Forelimb muscle (tissue), 1 donor: ENCODE results near the gene MACIR. TPM values are rescaled to one million over a fixed set of nuclear protein-coding genes. Genes with fewer than 3 reads are reported as not detected.

ENCODE experiments used
- DNase-seq: peaks from one replicate; pipeline ENCODE4 v3.0.0-alpha.2; 2013; ENCODE audit warnings: low read depth
- polyA plus RNA-seq: library from polyadenylated mRNA; unstranded; fragments of 120-200 nt; gene quantifications from one replicate; pipeline ENCODE4 v1.2.1, GENCODE V29; 2013; ENCODE audit not compliant: insufficient read length

The MACIR gene
- polyA plus RNA-seq, 1 donor, result 13.3 TPM

GRCh38 chr5:103291606-103292005, 33.0 kb downstream of the MACIR start:
- DNase-seq, result no peak

- DNase-seq, result no peak
Observed at GRCh38 chr5:103293099-103293498, 34.5 kb downstream of the MACIR start.

GRCh38 chr5:103293719-103294118, 35.2 kb downstream of the MACIR start:
- no peak for DNase-seq

DNA sequence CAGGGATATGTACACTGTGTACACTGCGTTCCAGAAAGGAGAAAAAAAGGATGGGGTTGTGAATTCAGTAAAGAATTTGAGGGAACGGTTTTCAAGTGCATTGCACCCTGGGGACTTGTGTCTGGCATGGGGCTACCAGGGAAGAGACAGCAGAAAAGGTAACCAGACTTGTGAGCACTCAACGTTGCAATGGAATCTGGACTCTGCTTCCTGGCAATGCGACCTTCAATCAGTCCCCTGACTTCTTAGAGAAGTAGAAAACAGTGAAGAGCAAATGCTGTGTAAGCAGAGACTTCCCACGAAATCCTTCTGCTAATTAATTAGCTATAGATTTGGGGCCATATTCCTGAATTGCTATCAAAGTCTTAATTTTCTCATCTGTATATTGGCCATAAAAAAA, 36.3 kb downstream of the MACIR start:
- no peak for DNase-seq

DNA sequence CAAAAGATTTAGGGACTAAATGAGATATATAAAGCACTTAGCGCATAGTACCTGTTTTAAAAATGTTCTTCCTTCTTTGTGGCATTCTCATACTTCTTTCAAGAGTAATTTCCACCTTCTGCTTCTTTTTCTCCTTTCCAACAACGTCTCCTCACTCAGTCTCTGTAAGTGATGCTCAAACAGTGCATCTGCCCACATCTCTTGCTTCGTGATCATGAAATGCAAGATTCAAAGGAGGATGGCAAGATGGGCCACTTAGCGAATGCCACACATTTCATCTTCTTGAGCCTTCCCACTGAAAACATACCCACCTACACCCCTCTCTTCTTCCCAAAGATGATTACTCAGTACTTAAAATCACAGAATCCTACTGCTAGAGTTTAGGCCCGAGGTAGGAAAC, 36.9 kb downstream of the MACIR start:
- DNase-seq, result no peak

GRCh38 chr5:103295871-103296270, 37.3 kb downstream of the MACIR start:
- DNase-seq, result no peak

GRCh38 chr5:103298117-103298516, 39.6 kb downstream of the MACIR start:
- no peak for DNase-seq

- no peak for DNase-seq
Observed at GRCh38 chr5:103298607-103299188, 40.1 kb downstream of the MACIR start.

- no peak for DNase-seq
Observed at GRCh38 chr5:103305809-103306208, 47.2 kb downstream of the MACIR start.

GRCh38 chr5:103307470-103307869, 48.9 kb downstream of the MACIR start:
- no peak for DNase-seq

DNA sequence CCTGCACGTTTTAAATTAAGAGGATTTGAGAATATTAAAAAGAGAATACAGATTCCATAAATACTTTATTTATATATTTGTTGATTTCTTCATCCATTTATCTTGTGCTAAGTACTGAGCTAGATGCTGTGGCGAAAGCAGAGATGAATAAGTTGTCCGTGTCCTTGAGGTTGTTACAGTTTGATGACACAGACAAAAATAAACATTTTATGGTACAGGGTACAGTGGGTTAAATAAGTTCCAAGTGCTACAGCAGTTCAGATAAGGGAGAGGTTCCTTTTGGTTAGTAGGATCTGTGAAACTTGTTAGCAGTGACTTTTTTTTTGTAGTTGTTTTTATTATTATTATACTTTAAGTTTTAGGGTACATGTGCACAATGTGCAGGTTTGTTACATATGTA, 50.2 kb downstream of the MACIR start:
- no peak for DNase-seq

DNA sequence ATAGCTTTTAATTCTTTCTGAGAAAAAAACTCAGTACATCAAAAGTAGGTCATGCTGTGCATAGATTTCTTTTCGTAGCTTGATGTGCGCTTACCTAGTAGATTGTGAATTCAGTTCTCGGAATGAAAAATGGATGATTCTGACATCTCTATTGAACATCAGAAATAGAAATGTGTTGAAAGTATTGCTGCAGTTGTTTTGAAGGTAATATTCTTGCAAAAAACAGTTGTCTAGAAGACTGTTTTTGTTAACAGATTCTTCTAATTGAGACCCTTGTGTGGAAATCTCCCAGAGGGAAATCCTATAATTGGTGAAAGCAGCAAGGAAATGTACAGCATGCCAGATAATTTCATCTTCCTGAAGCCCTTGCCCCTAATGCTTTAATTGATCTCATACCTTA, 54.5 kb downstream of the MACIR start:
- DNase-seq, result no peak

- no peak for DNase-seq
Observed at GRCh38 chr5:103315455-103315854, 56.9 kb downstream of the MACIR start.

DNA sequence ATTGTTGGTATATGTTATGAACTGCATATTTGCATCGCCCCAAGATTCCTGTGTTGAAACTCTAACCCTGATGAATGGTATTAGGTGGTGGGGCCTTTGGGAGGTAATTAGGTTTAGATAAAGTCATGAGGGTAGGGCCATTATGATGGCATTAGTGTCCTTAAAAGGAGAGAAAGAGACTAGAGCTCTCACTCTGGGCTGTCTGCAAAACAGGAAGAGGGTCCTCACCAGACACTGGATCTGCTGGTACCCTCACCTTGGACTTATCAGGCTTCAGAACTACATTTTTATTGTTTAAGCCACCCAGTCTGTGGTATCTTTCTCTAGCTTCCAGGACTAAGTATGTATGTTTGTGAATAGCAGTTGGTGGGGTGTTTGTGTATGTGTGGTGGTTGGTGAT, 68.9 kb downstream of the MACIR start:
- no peak for DNase-seq

- no peak for DNase-seq
Observed at GRCh38 chr5:103327893-103328292, 69.3 kb downstream of the MACIR start.

Other genes starting within 250 kb of the MACIR start
- gene GIN1, start 138.6 kb upstream of the MACIR start, polyA plus RNA-seq, result 8.7 TPM
- 29.7 TPM for gene PPIP5K2, start 138.5 kb upstream of the MACIR start, polyA plus RNA-seq